HT-29 (cell line): ENCODE measurements around the gene DKC1. TPM values are rescaled to one million over a fixed set of nuclear protein-coding genes. Genes with fewer than 3 reads are reported as not detected.
"Not testable (repeated sequence)": the region's sequence is repeated elsewhere in the genome, so short reads cannot be mapped to it uniquely, and the experiment has no call there.

Source experiments
- DNase-seq: peaks from one replicate; pipeline ENCODE4 v3.0.0-alpha.2; 2015; ENCODE audit warnings: low spot score
- total RNA-seq: library from RNA; depleted of rRNA; stranded (reverse); fragments of >200 nt; shearing (Covaris generic); gene quantifications from 2 replicates; pipeline ENCODE4 v1.2.3, GENCODE V29; 2014

The DKC1 gene
- total RNA-seq, 1 experiment from 2014 or later: 101 TPM

- no peak for DNase-seq
These were observed 29.3 kb downstream of the DKC1 start for GRCh38 chrX:154791939-154792338.

DNA sequence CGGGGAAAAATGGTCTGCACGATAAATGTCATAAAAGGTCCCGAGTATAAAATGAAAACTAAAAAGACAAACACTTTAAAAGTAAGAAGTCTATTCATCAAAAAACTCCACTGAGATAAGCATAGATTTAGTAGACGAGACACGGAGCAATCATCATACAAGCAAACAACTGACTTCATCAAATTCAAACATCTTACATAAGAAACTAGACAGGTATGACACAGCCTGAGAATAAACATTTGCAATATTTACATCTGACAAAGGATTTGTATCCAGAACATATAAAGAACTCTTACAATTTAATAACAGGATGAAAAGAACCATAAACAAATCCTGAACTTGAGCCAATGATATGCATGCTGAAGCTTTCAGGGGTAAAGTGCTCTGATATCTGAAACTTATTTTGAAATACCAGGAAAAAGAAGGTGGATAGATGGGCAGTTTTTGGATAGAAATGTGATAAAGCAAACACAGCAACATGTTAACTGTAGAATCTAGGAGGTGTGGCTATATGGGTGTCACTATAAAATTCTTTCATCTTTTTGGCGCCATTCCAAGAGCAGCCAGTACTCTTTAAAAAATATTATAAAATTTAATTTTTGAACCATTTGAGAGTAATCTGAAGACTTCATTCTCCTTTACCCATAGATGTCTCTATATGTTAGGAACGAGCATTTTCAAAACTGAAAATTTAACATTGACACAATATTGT, 30.6 kb downstream of the DKC1 start:
- DNase-seq: no peak

DNA sequence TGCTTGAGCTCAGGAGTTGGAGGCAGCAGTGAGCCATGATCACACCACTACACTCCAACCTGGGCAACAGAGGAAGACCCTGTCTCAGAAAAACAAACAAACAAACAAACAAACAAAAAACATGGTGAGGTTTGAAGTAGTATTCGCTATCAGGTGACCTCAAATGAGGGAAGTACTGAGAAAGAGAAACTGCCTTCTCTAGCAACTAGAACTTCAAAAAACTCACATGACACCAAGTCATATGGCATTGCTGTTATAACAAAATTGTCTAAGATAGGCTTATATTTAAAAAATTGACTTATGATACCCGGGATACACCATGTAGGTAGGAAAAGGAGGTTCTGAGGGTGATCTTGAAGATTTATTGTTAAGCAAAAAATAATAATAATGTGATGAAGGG, 32.4 kb downstream of the DKC1 start:
- DNase-seq: no peak

DNA sequence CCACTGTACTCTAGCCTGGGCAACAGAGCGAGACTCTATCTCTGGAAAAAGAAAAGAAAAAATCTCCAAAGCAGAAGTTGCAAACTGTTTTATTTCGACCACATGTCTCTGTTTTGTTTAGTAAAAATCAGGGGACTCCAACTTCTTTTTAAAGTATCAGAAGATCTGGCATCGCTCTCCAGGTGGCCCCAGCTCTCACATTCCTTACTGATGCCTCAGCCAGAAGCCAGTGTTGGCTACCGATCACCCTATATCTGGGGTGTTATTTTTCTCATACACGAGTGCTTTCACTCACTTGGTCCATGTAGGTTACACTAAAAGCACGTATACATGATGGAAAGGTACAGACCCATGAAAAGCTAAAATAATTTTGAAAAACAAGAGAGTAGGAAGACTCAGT, 34.3 kb downstream of the DKC1 start:
- DNase-seq: no peak

DNA sequence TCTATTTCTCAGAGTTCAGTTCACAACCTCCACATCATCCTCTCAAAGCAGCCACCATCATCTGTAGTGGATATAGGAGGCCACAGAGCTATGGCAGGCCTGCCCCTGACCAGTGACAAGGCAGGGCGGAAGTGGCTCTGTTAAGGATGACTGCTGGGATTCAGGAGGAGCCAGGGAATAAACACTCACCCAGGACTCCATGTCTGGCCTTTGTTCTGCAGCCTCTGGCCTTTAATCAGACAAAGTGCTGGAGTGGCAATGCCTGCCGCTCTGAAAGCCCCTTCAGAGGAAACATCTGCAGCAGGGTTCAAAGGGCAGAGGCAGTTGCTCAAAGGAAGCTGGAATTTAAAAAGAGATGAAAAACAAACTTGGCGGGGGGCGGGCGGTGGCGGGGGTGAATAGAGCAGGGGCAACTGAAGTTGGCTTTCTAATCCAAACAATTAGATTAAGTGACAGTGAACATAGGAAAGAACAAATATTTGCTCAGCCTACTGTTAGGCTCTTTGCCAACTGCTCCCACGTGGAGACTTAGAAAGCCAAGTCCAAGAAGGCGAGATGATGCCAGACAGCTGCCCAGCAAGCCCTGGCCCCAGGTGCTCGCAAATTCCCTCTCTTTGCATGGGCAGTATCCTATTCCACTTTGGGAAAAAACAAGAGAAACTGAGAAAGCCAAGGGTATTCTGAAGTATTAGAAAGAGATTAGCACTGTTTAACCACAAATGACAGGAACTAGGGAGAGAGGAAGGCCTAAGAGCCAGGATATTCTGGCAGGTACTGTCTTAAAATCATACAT, 37.1 kb downstream of the DKC1 start:
- peak; percentile 86 for DNase-seq

- DNase-seq: peak; percentile 15
These were observed 38.0 kb downstream of the DKC1 start for GRCh38 chrX:154800478-154801210.

- DNase-seq: no peak
These were observed 40.3 kb downstream of the DKC1 start for GRCh38 chrX:154802947-154803346.

- DNase-seq: no peak
These were observed 41.7 kb downstream of the DKC1 start for GRCh38 chrX:154804261-154804956.

GRCh38 chrX:154804957-154805695, 42.5 kb downstream of the DKC1 start, which contains the start of gene MPP1:
MPP1 (minus strand) TSS chrX:154805485; CDS start chrX:154805373, 112 bp downstream.
- DNase-seq: peak; percentile 74

DNA sequence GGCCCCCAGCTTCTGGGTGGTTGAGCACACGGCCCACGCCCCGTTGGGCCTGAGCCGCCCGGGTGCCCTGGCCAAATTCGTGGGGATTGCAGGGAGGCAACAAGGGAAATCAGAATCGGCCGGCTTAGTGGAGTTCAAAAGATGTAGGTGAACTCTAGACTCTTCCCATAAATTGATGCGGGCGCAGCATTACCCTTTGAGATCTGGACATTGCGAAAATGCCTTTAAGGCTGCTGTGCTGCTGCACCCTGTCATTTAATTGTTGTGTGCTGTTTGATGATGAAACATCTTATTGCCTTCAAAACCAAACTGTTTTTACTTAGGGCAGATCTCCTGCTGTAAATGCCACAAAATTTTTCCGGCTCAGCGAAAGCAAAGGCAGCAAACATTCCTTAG, 43.0 kb downstream of the DKC1 start:
- peak; percentile 12 for DNase-seq

- DNase-seq: no peak
These were observed 44.3 kb downstream of the DKC1 start for GRCh38 chrX:154806837-154807501.

DNA sequence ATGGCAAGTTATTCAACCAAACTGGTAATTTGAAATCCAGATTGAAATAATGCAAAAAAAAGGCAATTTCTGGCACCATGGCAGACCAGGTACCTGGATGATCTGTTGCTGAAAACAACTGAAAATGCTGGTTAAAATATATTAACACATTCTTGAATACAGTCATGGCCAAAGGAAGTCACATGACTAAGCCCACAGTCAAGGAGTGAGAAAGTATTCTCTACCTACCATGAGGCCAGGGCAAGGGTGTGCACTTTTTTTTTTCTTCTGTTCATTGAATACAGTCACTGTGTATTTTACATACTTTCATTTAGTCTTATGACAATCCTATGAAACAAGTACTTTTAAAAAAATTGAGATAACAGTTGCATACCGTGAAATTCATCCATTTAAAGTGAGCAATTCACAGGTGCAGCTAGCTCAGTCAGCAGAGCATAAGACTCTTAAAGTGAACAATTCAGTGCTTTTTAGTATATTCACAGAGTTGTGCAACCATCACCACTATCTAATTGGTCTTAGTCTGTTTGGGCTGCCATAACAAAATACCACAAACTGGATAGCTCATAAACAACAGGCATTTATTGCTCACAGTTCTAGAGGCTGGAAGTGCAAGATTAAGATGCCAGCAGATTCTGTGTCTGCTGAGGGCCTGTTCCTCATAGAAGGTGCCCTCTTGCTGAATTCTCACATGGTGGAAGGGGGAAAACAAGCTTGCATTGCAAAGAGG, 47.4 kb downstream of the DKC1 start:
- no peak for DNase-seq

- DNase-seq: no peak
These were observed 49.9 kb downstream of the DKC1 start for GRCh38 chrX:154812341-154813101.

DNA sequence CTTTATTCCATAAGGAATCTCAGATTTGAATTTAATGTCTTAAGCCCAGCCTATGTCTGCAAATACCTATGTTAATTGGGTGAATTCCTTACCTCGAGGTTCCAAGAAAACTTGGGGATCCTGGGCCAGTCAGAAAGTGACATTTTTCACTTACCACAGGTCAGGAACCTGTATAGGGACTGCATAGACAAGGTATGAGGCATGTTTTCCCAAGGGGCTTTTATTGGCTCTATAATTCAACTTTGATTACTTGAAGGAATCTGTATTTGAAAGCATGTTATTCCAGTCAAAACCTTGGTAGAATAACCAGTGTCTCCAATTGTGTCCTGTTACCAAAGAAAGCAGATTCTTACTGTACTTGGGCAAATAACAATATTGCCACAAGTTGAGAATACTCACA, 51.1 kb downstream of the DKC1 start:
- DNase-seq: no peak

GRCh38 chrX:154815274-154815818, 52.7 kb downstream of the DKC1 start:
- DNase-seq: no peak

- DNase-seq: not testable (repeated sequence)
These were observed 53.7 kb downstream of the DKC1 start for GRCh38 chrX:154816326-154816898.

DNA sequence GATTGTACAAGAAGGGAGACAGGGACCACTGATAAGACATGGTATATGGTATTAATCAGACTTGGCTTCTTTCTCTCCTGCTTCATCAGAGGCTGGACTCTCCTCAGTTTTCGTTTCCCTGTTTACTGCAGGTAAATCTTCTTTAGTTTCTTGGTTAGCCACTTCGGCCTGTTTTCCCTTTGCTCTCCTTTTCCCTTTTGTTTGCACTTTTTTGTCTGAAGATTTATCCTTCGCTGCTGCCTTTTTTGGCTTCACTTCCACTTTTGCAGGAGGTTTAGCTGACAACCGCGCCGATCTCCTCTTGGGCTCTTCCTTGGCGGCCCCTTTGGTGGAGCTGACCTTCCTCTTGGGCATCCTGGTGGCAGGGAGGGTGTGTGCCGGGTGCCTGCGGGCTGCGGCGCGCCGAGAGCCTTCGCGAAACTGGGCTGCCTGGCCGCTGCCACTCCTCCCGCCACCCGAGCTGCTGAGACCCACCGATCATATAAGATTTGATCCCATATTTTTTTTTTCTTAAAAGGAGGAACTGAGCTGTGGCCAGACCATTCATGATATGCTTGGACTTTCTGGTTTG, 54.5 kb downstream of the DKC1 start:
- not testable (repeated sequence) for DNase-seq
